HL-60/S4 treated with phorbol 12-myristate 13-acetate at 8.2 ng/mL for 4 days and 3 days (cell line): ENCODE measurements around the gene TNS3.

Experiments
- in situ Hi-C: fragments of 300-500 bp; cut with MboI; formaldehyde crosslinking; loops from 2 replicates; pipeline ENCODE4 v1.15.0; 2022; ENCODE audit warnings: low sequenced_read_pairs

TNS3 gene

GRCh38 chr7:47490501-47491265 lies 91.2 kb downstream of the TNS3 start:
- in situ Hi-C loops: no loop called here

- in situ Hi-C loops: no loop called here
Observed at GRCh38 chr7:47489624-47490023, 92.3 kb downstream of the TNS3 start.

GRCh38 chr7:47488969-47489342 lies 93.0 kb downstream of the TNS3 start:
- in situ Hi-C loops: no loop called here

- in situ Hi-C loops: no loop called here
Observed at GRCh38 chr7:47488201-47488968, 93.5 kb downstream of the TNS3 start.

GRCh38 chr7:47485640-47486435 lies 96.1 kb downstream of the TNS3 start:
- in situ Hi-C loops: no loop called here

DNA sequence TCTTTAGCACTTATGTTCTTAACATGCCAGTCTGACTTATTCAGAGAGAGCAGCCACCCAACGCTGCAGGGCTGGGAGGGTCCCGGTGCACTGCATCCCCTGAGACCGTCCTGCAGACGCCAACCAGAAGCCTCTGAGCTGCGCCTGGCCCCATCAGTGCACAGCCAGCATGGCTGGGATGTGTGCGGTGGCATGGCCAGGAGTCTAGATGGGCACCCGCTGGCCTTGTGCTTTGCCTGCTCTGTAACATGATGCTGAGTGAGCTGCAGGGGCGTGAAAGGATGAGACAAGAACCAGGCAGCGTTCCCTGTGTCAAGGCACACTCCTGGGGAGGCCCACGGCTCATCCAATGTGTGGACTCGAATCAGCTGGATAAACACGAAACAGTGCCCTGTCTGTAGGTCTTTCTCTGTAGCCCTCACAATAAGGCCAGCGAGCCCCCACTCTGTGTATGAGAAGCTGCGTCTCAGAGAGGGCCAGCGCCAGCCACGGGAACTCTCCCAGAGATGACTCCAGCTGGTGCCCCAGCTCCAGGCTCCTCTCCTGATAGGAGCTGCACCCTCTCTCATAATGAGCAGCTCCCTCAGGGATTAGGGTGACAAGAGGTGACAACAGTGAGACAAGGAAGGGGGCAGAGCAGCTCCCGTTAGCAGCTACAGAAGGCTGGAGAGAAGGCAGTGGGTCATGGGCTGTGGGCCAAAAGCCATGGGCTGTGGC lies 96.8 kb downstream of the TNS3 start:
- in situ Hi-C loops: no loop called here

GRCh38 chr7:47484457-47484856 lies 97.5 kb downstream of the TNS3 start:
- in situ Hi-C loops: no loop called here

- in situ Hi-C loops: no loop called here
Observed at GRCh38 chr7:47483604-47484273, 98.2 kb downstream of the TNS3 start.

GRCh38 chr7:47482013-47482875 lies 99.7 kb downstream of the TNS3 start:
- in situ Hi-C loops: no loop called here

DNA sequence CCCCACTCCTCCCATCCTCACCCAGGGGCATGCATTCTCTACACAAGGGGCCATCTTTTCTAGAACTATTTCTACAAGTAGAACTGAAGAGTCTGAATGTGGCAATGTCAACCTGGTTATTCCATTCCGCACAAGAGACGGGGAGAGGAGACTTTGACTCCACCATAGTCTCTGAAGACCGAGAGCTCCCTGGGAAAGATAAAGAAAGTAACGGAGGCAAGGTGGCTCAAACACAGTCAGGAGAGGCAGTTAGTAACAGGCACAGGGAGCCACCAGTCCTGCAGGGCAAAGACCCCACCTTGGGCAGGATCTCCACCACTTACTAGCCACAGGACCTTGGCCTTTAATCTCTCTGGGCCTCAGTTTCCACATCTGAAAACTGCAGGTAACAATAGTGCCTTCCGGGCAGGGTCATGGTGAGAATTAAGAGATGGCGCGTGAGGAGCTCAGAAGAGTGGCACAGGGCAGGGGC lies 100.3 kb downstream of the TNS3 start:
- in situ Hi-C loops: no loop called here

- in situ Hi-C loops: no loop called here
Observed at GRCh38 chr7:47480576-47481538, 101.1 kb downstream of the TNS3 start.

- in situ Hi-C loops: no loop called here
Observed at GRCh38 chr7:47479821-47480575, 101.9 kb downstream of the TNS3 start.

GRCh38 chr7:47478926-47479711 lies 102.8 kb downstream of the TNS3 start:
- in situ Hi-C loops: no loop called here

- in situ Hi-C loops: no loop called here
Observed at GRCh38 chr7:47478017-47478344, 103.9 kb downstream of the TNS3 start.

DNA sequence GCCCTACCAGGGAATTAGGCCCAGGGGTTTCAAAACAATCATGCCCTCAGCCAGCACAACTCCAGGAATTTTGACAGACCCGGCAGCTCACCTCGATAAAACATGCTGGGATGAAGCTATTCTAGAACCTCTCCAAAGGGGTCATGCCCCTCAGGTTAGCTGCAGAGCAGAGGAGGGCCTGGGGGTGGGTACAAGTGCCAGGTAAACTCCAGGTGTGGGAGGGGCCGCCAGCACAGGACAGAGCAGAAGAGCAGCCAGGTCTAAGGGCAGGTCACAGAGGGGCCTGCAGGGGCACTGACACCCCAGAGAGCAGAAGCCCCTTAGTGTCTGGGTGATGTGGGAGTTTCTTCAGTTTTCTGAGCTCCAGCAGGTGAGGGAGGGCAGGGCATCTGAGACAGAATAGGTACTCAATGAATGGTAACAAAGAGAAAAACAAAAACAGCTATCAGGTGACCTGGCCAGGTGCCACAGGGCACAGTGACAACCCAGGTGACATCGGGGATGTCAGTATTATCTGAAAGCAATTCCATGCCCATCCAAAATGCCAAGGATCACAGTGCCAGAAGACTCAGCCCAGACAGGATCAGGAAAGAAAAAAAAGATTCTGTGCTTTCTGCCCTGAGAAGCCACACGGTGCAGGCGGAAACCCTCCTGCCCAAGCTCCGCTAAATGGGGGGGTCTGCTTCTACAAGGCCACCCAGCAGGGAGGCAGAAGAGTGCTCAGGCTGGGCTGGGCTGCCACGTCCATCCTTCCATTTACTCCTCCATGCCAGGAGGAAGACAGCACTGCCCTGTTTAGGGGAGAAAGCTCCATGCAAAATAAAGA lies 104.5 kb downstream of the TNS3 start:
- in situ Hi-C loops: no loop called here

DNA sequence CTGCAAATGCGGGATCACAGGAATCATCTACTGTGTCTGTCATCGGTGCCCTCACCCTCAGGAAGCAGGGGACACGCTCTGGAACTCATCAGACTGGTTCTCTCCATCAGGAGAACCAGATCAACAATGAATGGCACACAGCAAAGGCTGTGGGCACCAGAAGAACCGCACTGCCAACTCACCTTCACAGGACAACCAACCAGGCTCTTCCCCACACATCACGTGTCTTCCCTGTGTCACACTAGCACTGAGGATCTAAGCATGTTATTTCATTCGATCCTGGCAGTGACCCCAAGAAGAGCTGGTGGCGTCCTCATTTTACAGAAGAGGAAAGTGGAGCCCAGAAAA lies 106.1 kb downstream of the TNS3 start:
- in situ Hi-C loops: no loop called here
